Activated T-helper 9 cell treated with anti-CD3 and anti-CD28 coated beads, Interleukin-2, amount 50 U/mL, for 16 hours (primary cell): ENCODE data around the gene ZFP91.

Experiments
- DNase-seq: peaks from one replicate; pipeline ENCODE4 v3.0.0-alpha.2; 2020; ENCODE audit warnings: low read depth

The ZFP91 gene

GRCh38 chr11:58582437-58582836 lies 3.6 kb downstream of the ZFP91 start:
- DNase-seq = no peak

- DNase-seq = no peak
Observed at GRCh38 chr11:58586998-58587397, 8.1 kb downstream of the ZFP91 start.

DNA sequence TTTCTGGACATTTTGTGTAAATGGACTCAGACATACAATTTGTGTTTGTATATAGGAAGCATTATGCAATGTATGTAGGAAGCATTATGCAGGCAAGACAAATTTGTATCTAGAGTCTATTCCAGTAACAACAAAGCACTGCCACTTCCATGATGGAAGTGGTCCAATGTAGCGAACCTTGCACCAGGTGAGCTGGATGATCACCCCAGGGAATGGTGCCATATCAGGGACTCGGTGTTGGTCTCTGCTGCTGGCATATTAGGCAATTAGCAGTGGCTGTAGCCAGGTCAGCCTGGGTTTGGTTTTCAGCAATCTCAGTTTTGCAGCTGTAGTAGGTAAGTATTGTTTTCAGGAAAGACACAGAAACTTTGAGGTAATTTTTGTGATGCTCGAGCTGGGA lies 12.8 kb downstream of the ZFP91 start:
- DNase-seq = no peak

DNA sequence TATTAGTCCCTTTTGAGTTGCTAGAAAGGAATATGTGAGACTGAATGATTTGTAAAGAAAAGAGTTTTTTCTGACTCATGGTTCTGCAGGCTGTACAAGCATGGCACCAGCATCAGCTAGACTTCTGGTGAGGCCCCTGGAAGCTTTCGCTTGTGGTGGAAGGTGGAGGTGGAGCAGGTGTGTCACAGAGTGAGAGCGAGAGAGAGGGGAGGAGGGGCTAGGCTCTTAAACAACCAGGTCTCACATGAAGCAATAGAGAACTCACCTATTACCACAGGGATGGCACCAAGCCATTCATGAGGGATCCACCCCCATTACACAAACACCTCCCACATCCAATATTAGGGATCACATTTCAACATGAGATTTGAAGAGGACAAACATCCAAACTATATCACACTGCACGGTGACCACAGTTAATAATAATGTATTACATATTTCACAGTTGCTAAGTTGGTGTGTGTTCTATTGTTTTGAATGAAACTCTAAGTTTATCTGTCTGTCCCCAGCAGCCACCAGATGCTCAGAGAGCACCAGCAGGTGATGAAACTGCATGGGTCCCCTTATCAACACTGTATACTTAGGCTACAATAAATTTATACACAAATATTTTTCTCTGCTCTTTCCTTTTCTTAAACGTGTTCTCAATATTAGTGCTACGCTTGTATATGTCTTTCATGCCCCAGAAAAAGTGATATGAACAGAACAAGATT lies 14.1 kb downstream of the ZFP91 start:
- peak; percentile 26 for DNase-seq

GRCh38 chr11:58594826-58595225 lies 16.0 kb downstream of the ZFP91 start:
- DNase-seq = no peak

GRCh38 chr11:58596621-58597020 lies 17.8 kb downstream of the ZFP91 start:
- DNase-seq = no peak

DNA sequence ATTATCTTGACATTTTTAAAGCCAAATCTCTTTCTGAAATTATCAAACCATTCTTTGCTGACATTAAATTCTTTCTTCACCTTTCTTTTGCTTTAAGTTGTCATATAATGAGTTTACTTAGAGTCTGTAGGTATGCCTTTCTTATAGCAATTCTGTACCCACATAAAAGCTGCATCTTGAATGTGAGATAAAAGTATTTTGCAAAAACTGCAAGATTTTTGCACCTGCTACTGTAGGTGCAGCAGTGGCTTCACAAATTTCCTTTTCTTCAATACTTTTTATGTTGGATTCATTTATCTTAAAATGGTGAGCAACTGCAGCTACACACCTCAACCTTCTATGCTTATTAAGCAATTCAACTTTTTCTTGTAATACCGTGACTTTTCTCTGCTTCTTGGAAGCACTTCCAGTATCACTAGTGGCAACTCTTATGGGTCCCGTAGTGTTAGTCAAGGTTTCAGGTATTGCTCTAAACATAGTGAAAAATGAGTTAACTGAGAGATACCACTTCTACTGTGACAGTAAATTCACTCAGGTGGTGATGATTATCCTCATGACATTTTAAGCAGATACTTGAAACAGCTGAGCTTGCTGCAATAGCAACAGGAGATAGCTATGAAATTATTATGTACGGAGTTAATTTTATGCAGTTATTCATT lies 18.8 kb downstream of the ZFP91 start:
- DNase-seq = no peak

GRCh38 chr11:58600510-58600909 lies 21.6 kb downstream of the ZFP91 start:
- DNase-seq = no peak

- no peak for DNase-seq
Observed at GRCh38 chr11:58606930-58607714, 28.3 kb downstream of the ZFP91 start.

DNA sequence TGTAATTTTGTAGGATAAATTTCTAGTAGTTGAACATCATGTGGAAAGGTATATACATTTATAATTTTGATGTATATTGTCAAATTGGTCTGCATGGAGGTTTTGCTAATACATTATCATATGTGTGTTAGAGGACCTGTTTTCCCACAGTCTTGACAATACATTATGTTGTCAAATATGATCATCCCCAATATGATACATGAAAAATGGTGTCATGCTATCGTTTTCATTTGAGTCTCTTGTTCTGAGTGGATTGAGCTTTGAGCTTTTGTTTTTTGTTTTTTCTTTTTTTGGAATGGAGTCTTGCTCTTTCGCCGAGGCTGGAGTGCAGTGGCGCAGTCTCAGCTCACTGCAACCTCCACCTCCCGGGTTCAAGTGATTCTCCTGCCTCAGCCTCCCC lies 29.5 kb downstream of the ZFP91 start:
- DNase-seq = no peak

GRCh38 chr11:58609723-58610122 lies 30.9 kb downstream of the ZFP91 start:
- no peak for DNase-seq

GRCh38 chr11:58613228-58613627 lies 34.4 kb downstream of the ZFP91 start:
- DNase-seq = no peak

DNA sequence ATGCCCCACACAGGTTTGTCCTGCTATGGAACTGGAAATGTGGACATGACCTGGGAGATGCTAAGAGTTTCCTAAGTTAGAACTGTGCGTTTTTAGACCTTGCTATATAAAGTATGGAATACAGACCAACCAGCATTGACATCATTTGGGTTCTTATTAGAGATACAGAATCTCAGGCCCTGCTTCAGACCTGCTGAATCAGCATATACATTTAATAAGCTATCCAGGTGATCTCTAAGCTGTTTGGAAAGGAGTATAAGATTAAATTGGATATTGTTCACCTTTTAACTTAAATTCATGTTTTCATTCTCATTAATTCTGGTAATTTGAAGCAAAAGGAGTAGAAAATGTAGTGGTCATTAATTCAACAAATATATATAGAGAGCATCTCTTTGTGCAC lies 36.7 kb downstream of the ZFP91 start:
- DNase-seq = no peak

DNA sequence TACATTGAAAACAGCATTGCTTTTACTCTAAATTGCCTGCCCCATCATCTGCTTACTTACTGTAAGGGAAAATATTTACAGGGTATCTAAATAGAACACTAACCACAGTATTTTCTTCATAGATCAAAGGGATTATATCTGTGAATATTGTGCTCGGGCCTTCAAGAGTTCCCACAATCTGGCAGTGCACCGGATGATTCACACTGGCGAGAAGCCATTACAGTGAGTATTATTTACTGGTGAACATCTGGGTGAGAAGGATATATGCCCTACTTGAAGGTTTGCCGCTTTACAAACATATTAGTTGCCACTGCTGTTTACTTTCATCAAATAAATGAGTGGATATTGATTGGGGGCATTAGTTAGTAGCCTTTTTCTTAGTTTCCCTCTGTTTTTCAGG lies 37.7 kb downstream of the ZFP91 start:
- DNase-seq = no peak

DNA sequence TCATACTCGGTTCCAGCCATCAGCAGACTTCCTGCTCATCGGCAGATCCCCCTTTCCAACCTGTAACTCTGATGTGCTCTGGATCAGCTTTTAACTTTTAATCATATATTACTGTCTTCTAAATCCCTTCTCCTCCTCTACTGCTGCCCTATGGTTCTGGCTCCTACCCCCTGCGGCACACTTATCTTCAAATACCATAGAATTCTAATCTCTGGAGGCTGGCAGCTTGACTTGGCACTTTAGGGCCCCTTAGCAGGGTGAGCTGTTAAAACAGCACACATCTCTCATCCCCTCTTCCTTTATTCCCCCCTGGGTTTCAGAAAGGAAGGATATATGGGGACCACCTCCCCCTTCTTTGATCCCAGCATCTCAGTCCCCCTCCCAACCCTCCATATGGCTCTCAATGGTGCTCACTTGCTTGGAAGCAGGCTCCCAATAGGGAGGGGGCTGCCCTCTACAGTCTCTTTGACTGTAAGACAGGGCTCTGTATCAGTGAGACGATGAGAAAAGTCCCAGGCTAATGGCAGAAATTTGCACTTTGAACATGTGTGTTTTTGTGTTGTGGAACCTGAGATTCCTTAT lies 39.2 kb downstream of the ZFP91 start:
- no peak for DNase-seq

DNA sequence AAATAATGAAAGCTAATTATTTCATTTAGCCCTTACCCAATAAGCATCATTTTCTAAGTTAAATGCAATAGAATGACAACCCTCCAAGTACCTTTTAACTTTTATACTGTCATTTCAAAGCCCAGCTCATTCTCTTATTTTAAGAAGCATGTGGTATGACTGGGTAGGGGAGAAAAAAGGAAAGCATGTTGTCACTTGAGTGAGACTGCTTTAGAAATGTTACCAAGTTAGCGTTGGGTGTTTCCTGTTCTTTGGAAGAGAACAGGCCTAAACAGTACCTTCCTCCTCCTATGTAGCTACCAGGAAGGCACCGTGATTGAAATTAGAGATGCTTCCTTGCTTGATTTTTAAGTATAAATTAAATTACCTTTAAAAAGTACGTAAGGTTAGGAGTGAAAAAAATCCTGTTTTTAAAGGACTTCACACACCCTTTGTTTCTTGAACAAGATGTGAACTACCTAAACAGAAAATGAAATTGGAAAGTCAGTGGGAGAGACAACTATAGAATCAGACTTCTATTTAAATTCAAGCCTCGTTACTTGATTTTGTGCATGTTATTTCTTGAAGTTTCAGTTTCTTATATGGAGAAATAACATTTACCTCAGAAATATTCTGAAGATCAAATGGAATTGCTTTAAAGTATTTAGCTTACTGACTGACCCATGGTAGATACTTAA lies 42.9 kb downstream of the ZFP91 start:
- DNase-seq = no peak

DNA sequence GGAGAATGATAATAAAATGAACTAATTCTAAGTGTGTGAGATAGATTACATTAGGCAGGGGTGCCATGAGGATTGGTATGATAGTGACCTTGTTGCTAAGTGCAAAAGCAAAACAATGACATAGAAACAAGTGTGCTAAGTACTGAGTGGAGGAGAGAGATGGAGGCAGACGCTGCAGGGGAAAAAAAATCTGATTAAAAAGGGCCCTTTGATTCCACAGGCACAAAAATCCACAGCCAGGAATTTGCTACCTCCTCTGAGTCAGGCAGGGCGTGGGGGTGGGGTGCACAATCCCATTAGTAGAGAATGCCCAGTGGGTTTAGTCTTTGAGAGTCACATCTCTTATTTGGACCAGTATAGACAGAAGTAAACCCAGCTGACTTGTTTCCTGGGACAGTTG lies 43.5 kb downstream of the ZFP91 start, which contains the start of gene CNTF:
Gene CNTF (plus strand): TSS at position 322 of the 400 bp plus-strand sequence. CDS start 88 bp downstream, outside the sequence.
- no peak for DNase-seq

DNA sequence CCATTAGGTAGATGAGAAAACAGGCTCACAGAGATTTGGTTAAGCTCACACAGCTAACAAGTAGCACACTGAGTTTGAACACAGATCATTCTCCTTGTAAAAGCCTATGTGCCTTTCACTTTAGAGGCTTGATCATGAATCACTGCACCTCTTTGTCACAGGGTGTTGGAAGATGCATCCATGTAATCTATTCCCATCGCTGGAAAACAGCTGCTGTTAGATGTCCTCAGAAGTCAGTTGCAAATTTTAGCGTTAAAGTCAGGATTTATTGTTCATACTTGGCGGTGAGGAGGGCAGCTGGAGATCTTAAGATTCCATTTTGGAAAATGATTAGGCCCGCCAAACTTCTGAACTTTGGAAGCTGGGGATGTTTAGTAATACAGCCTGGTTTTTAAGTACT lies 46.2 kb downstream of the ZFP91 start:
- DNase-seq = no peak

DNA sequence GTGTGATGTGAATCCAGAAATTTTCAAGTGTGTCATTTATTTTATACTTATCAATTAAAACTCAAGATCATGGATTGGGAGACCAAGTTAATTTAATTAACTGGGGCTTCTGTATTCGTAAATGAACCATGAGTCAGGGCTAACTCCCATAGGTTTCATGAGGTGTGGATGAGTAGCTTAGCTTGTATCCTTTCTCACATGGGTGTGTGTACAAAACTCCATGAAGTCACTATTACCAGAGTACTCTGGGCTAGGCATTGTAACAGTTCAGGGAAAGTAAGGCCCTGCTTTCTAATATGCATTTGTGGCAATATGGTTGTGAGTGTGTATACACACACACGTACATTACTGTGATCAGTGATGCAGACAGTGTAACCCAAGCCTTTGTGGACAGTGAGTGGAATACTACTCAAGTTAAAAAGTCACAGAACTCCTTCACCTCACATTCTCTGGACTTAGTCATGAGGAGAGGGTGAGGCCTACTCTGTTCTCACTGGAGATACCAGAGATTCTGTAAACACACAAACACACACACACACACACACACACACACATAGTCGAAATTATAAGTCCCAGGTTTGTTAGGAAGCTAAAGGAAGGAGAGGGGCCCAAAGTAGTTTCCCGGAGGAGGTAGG lies 47.1 kb downstream of the ZFP91 start:
- DNase-seq = no peak

- DNase-seq = no peak
Observed at GRCh38 chr11:58626934-58627483, 48.1 kb downstream of the ZFP91 start.

DNA sequence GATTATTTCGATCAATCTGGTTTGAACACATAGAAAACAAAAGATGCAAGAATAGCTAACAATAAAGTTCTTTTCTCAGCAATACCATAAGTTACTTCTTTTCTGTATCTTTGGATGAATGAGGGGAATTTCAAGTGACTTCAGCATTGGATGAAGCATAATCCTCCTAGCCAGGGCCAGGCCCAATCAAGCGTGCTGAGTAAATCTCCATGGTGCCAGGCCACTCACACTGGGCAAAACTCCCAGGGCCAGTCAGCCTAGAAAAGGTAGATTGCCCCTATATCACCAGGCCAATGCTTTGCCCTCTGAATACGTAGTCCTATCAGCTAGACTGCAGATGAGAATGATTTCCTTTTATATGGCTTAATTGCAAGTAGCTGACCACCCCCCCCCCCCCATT lies 49.6 kb downstream of the ZFP91 start:
- no peak for DNase-seq
